HG03196 (cell line): ENCODE results near the gene SS18L1.
A peak's percentile ranks its signal among the peaks of the same experiment; 100 is the strongest.

Experiments used
- ATAC-seq: cut with Tn5 transposase; IDR thresholded peaks from one replicate; pipeline ENCODE4 v1.9.1; 2021; ENCODE audit not compliant: unreplicated experiment

Gene SS18L1

GRCh38 chr20:62168890-62169435 is 25.4 kb downstream of the SS18L1 start:
- ATAC-seq = no peak

DNA sequence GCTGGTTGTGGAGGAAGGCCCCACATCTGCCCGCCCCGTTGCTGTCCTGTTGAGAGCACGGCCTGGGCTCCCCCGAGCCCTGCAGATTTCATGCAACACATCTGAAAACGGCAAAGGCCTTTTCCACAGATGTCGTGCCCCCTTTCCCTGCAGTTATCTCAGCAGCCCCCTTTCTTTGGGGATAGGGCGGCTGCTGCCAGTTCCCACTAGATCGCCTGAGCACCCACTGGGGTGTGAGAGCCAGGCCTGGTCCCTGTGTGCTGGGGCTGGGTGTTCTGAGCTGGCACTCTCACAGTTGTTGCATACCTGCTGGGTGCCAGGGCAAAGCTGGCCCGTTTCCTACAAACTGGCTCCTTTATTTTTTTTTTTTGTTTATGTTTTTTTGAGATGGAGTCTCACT is 27.0 kb downstream of the SS18L1 start:
- no peak for ATAC-seq

- ATAC-seq = no peak
Measured at GRCh38 chr20:62171245-62171644, 27.7 kb downstream of the SS18L1 start.

DNA sequence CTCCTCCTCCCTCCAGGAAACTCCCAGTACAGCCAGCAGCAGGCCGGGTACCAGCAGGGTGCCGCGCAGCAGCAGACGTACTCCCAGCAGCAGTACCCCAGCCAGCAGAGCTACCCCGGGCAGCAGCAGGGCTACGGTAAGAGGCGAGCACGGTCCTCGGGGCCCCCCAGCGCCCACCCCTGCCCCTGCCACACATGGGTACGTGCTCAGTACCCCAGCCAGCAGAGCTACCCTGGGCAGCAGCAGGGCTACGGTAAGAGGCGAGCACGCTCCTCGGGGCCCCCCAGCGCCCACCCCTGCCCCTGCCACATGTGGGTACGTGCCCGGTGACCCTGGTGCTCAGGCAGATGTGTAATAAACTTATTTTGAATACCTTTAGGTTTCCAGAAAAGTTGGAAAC is 29.1 kb downstream of the SS18L1 start:
- ATAC-seq = no peak

DNA sequence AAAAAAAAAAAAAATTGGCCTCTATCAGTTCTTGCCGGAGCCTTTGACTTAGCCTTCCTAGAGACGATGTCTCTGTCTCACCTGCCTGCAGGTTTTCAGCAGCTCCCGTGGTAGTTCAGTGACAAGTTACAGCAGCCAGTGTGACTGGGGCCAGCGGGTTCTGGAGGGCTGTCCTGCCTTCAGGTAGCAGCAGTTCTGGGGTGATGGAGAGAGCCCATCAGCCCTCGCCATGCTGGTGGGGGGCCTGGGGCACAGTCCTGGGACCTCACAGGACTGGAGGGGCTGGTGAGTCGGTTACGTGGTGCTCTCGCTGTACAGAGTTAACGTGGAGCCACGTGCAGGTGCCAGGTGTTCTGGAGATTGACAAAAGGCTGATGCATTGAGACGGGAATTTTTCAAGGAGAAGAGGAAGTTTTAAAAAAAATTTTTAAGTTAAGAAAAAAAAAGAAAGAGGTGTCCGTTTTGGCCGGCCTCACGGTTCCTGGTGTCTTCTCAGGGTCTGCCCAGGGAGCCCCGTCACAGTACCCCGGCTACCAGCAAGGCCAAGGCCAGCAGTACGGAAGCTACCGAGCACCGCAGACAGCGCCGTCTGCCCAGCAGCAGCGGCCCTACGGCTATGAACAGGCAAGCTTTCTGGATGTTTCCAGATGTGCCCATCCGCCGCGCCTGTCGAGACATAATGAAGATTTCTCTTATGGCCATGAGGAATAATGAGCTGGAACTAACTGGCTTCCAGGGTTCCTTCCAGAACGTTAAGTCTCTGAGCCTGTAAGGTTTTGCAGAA is 30.6 kb downstream of the SS18L1 start:
- no peak for ATAC-seq

DNA sequence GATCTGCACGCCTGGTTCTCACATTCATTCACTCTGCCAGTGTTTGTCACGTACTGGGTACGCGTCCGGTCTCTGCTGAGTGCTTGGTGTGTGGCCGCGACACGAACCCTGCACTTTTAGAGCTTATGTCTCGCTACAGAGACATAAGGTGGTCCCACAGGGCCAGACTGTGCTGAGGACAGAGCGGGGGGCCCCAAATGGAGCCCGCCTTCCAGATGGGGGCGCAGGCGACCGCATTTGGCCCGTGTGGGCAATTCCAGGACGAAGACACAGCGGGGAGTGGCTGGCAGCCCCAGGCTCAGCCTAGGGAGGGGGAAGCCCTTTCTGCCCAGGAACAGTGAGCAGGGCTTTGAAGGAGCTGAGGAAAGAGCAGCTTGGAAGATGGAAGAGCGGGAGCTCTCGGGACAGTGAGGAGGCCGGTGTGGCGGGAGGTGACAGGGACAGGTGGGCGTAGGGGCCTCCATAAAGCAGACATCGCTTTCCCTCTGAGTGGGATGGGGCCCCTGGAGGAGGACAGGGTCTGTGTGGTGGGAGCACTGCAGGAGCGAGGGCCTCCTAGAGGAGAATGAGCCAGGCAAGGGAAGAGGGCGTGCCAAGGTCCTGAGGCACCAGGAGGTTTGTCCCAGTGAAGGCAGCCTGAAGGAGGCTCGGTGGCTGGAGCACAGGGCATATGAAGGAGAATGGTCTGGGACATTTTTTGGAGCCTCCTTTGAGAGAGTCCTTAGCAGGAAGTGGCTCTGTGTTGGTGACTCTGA is 31.5 kb downstream of the SS18L1 start:
- no peak for ATAC-seq

GRCh38 chr20:62175711-62176110 is 32.1 kb downstream of the SS18L1 start:
- no peak for ATAC-seq

GRCh38 chr20:62176866-62177265 is 33.3 kb downstream of the SS18L1 start:
- no peak for ATAC-seq

DNA sequence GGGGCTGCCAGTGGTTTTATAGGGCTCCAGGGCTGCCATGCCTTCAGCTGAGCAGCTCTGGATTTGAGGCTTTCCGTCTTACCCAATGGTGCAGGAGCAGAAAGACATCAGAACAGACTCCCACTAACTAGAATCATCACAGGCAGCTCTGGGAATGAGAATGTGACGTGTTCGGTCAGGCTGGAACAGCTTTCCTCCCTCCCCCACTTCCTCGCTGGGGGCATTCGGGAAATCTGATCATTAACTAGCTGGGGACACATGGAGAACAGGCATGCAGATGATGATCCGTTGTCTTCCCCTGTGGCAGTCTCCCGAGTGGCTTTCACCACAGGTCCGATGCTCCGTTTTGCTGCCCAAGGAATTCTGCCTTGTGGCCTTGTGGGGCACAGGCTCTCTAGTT is 33.7 kb downstream of the SS18L1 start:
- ATAC-seq = no peak

DNA sequence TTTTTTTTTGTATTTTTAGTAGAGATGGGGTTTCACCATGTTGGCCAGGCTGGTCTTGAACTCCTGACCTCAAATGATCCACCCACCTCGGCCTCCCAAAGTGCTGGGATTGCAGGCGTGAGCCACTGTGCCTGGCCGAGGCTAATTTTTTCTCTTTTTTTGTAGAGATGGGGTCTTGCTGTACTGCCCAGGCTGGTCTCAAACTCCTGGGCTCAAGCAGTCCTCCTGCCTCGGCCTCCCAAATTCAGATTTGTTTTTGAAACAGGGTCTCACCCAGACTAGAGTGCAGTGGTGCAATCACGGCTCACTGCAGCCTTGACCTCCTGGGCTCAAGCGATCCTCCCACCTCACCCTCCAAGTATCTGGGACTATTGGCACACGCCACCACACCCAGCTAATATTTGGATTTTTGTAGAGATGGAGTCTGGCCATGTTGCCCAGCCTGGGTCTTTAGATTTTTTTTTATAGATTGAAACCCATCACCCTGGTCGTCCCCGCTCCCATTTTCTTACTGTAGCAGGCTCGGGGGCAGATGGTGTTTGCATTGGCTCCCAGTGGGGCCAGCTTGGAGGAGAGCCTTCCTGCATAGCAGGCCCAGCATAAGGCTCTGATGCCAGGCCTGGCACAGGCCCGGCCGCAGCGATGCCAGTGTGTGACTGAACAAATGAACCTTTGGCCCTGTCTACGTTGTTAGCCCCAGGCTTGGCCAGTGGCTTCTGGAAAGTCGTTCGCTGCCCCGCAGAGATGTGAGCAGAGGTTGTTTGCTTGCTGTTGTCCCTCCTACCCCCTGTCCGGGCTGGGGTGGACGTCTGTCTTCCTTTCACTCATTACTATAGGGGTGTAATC is 35.0 kb downstream of the SS18L1 start:
- no peak for ATAC-seq

- no peak for ATAC-seq
Measured at GRCh38 chr20:62179162-62179504, 35.6 kb downstream of the SS18L1 start.

DNA sequence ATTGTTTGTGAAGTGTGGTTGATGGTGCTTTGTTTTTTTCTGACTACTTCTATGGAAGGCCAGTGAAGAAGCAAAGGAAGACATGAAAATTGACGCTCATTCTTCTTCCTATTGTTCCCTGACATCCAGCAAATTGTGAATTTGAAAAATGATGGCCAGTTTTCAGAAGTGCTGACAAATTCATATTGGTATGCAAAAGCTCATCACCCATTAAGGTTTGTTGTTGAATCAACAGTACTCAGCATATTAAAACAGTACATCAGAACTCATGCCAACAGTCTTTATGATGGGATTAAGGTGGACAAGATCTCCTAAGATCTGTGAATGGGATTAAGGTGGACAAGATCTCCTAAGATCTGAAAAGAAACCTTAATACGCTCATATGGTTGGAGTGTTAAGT is 38.2 kb downstream of the SS18L1 start:
- ATAC-seq = no peak

- ATAC-seq = peak; percentile 87
Measured at GRCh38 chr20:62182469-62183425, 39.2 kb downstream of the SS18L1 start, which contains the start of gene MTG2. Gene MTG2 (plus strand): TSS chr20:62183028. CDS start chr20:62193421, 10,393 bp downstream.

GRCh38 chr20:62183426-62184142 is 40.0 kb downstream of the SS18L1 start:
- ATAC-seq = no peak

GRCh38 chr20:62186096-62186426 is 42.5 kb downstream of the SS18L1 start:
- no peak for ATAC-seq

GRCh38 chr20:62186887-62187866 is 43.6 kb downstream of the SS18L1 start:
- no peak for ATAC-seq

GRCh38 chr20:62190639-62191411 is 47.3 kb downstream of the SS18L1 start:
- ATAC-seq = no peak
